MM.1S (cell line): ENCODE data around the gene WDR43.
A peak's percentile ranks its signal among the peaks of the same experiment; 100 is the strongest.

Source experiments
- DNase-seq: peaks from one replicate; pipeline ENCODE4 v3.0.0-alpha.2; 2015
- H2AFZ ChIP-seq: fragments of 300-600 bp; sonication (generic); 2 replicates; pipeline ENCODE4 v1.6.0; 2016; ENCODE audit warnings: antibody characterized with exemption, low read length
- H3F3A ChIP-seq: fragments of 300-600 bp; sonication (generic); 2 replicates; pipeline ENCODE4 v1.6.1; 2016; ENCODE audit warnings: mild to moderate bottlenecking, antibody characterized with exemption, low read length, moderate library complexity, mixed read lengths; ENCODE audit not compliant: insufficient read depth
- H3K27ac ChIP-seq: fragments of 300-600 bp; sonication (generic); 2 replicates; pipeline ENCODE4 v1.5.1; 2016; ENCODE audit warnings: mild to moderate bottlenecking, low read length
- H3K27me3 ChIP-seq: fragments of 300-600 bp; sonication (generic); replicated peaks from 2 replicates; pipeline ENCODE4 v1.6.0; 2016; ENCODE audit warnings: low read length; ENCODE audit not compliant: insufficient read depth
- H3K36me3 ChIP-seq: fragments of 300-600 bp; sonication (generic); replicated peaks from 2 replicates; pipeline ENCODE4 v1.6.1; 2016; ENCODE audit warnings: mild to moderate bottlenecking, low read length, mixed read lengths; ENCODE audit not compliant: insufficient read depth
- H3K4me1 ChIP-seq: fragments of 300-600 bp; sonication (generic); 2 replicates; pipeline ENCODE4 v1.6.1; 2016; ENCODE audit warnings: low read length, mixed read lengths
- H3K4me2 ChIP-seq: fragments of 300-600 bp; sonication (generic); 2 replicates; pipeline ENCODE4 v1.6.0; 2016; ENCODE audit warnings: low read depth, low read length
- H3K4me3 ChIP-seq: fragments of 300-600 bp; sonication (generic); 2 replicates; pipeline ENCODE4 v1.5.1; 2016; ENCODE audit warnings: low read length, mixed read lengths
- H3K79me2 ChIP-seq: fragments of 300-600 bp; sonication (generic); 2 replicates; pipeline ENCODE4 v1.6.1; 2016; ENCODE audit warnings: mixed run types, low read length, mixed read lengths
- H3K9ac ChIP-seq: fragments of 300-600 bp; sonication (generic); 2 replicates; pipeline ENCODE4 v1.6.1; 2016; ENCODE audit warnings: low read length, mixed read lengths
- H3K9me2 ChIP-seq: fragments of 300-600 bp; sonication (generic); replicated peaks from 2 replicates; pipeline ENCODE4 v1.6.1; 2016; ENCODE audit warnings: mild to moderate bottlenecking, low read length, mixed read lengths; ENCODE audit not compliant: insufficient read depth
- H3K9me3 ChIP-seq: fragments of 300-600 bp; sonication (generic); replicated peaks from 2 replicates; pipeline ENCODE4 v1.6.1; 2016; ENCODE audit warnings: mild to moderate bottlenecking, low read length, mixed read lengths; ENCODE audit not compliant: insufficient read depth
- H4K20me1 ChIP-seq: fragments of 300-600 bp; sonication (generic); 2 replicates; pipeline ENCODE4 v1.6.1; 2016; ENCODE audit warnings: mild to moderate bottlenecking, low read length, moderate library complexity, mixed read lengths; ENCODE audit not compliant: insufficient read depth
- EZH2 ChIP-seq: fragments of 300-600 bp; sonication (generic); optimal IDR thresholded peaks from 2 replicates; pipeline ENCODE3; 2017; ENCODE audit warnings: low read depth, mild to moderate bottlenecking, antibody characterized with exemption, low read length, mixed read lengths
- EZH2phosphoT487 ChIP-seq: fragments of 300-600 bp; sonication (generic); IDR thresholded peaks from 2 replicates; pipeline ENCODE4 v1.6.1; 2018; ENCODE audit warnings: antibody characterized with exemption, low read length
- TF ChIP-seq, protein P1 (sequence below): fragments of 300-600 bp; sonication (generic); IDR thresholded peaks from 2 replicates; pipeline ENCODE4 v1.5.1; 2016; ENCODE audit warnings: antibody characterized with exemption, low read length, mixed read lengths

Gene WDR43, protein sequence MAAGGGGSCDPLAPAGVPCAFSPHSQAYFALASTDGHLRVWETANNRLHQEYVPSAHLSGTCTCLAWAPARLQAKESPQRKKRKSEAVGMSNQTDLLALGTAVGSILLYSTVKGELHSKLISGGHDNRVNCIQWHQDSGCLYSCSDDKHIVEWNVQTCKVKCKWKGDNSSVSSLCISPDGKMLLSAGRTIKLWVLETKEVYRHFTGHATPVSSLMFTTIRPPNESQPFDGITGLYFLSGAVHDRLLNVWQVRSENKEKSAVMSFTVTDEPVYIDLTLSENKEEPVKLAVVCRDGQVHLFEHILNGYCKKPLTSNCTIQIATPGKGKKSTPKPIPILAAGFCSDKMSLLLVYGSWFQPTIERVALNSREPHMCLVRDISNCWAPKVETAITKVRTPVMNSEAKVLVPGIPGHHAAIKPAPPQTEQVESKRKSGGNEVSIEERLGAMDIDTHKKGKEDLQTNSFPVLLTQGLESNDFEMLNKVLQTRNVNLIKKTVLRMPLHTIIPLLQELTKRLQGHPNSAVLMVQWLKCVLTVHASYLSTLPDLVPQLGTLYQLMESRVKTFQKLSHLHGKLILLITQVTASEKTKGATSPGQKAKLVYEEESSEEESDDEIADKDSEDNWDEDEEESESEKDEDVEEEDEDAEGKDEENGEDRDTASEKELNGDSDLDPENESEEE

DNA sequence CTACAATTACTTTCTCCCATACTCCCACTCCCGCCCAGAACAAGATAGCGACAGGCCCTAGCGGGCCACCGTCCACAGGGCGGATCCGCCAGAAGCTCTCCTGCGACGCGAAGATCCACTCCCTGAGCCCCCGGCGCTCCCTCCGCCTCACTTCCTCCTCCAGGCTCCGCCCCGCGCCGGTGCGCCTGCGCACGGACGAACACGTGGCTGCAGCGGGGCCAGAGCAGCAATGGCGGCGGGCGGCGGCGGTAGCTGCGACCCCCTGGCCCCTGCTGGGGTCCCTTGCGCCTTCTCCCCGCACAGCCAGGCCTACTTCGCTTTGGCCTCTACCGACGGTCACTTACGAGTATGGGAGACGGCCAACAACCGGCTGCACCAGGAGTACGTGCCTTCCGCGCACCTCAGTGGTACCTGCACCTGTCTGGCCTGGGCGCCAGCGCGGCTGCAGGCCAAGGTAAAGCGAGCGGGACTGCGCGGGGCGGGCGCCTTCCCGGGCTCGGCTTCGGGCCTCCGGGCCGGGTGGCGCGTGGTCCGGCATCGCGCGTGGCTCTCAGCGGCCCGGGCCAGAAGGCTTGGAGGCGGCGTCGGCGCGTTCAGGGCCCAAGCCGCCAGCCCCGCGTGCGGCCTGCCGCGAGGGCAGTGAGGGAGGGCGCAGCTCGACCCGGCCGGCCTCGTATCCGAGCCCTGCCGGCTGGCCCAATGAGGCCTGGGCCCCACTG, at the start of gene WDR43:
Gene WDR43, plus strand, starts transcription at position 198 of the 719 bp plus-strand sequence. Its CDS starts 32 bp downstream, at position 230.
- H2AFZ ChIP-seq: peak within 1 kb of the TSS; percentile 63
- peak within 1 kb of the TSS; percentile 97 for H3K9ac ChIP-seq
- no peak for TF ChIP-seq EZH2
- TF ChIP-seq, protein P1, sequence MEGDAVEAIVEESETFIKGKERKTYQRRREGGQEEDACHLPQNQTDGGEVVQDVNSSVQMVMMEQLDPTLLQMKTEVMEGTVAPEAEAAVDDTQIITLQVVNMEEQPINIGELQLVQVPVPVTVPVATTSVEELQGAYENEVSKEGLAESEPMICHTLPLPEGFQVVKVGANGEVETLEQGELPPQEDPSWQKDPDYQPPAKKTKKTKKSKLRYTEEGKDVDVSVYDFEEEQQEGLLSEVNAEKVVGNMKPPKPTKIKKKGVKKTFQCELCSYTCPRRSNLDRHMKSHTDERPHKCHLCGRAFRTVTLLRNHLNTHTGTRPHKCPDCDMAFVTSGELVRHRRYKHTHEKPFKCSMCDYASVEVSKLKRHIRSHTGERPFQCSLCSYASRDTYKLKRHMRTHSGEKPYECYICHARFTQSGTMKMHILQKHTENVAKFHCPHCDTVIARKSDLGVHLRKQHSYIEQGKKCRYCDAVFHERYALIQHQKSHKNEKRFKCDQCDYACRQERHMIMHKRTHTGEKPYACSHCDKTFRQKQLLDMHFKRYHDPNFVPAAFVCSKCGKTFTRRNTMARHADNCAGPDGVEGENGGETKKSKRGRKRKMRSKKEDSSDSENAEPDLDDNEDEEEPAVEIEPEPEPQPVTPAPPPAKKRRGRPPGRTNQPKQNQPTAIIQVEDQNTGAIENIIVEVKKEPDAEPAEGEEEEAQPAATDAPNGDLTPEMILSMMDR: no peak
- TF ChIP-seq EZH2phosphoT487: no peak
- no peaks in the 10 kb centered on the region for H3K36me3 ChIP-seq
- no peaks in the 10 kb centered on the region for H3K9me2 ChIP-seq
- peaks cover 40% of the 10 kb centered on the region for H4K20me1 ChIP-seq
- H3K27ac ChIP-seq: peak within 1 kb of the TSS; percentile 60
- no peaks in the 10 kb centered on the region for H3K27me3 ChIP-seq
- peaks cover 5% of the 10 kb centered on the region; the same call in 1 of the 2 replicates for H3F3A ChIP-seq
- H3K4me3 ChIP-seq: peak within 1 kb of the TSS; percentile 92
- peak; percentile 99 for DNase-seq
- H3K4me2 ChIP-seq: peak within 1 kb of the TSS; percentile 75
- H3K9me3 ChIP-seq: no peaks in the 10 kb centered on the region
- H3K79me2 ChIP-seq: peaks cover 52% of the 10 kb centered on the region
- peaks cover 18% of the 10 kb centered on the region for H3K4me1 ChIP-seq

DNA sequence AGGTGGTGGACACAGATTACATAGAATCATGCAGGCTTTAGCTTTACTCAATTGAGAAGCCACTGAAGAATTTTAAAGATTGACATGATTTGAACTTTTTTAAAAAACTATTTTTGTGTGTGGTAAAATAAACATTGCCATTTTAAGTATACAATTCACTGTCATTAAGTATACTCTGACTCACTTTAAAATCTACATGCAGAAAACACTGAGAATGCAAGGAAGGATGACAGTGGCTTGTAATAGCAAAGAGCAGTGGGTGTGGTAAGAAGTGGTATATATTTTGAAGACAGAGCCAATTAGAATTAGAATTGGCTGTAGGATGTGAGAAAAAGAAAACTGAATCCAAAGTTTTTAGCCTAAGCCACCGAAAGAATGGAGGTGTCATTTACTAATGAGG, 39.3 kb upstream of the WDR43 start:
- Histone ChIP-seq H3K4me2 (no peak overlapping the region), H3K9ac (no peak overlapping the region), H4K20me1 (no peaks in the 10 kb centered on the region), H3K9me3 (no peaks in the 10 kb centered on the region), H3F3A (no peaks in the 10 kb centered on the region), H3K9me2 (no peaks in the 10 kb centered on the region), H3K27me3 (no peaks in the 10 kb centered on the region), H3K27ac (no peak overlapping the region), H3K79me2 (no peaks in the 10 kb centered on the region), H3K4me3 (no peak overlapping the region), H3K4me1 (no peaks in the 10 kb centered on the region), H2AFZ (no peak overlapping the region), H3K36me3 (no peaks in the 10 kb centered on the region)
- DNase-seq: no peak
- TF ChIP-seq, protein P1: no peak
- TF ChIP-seq EZH2phosphoT487 (no peak), EZH2 (no peak)

DNA sequence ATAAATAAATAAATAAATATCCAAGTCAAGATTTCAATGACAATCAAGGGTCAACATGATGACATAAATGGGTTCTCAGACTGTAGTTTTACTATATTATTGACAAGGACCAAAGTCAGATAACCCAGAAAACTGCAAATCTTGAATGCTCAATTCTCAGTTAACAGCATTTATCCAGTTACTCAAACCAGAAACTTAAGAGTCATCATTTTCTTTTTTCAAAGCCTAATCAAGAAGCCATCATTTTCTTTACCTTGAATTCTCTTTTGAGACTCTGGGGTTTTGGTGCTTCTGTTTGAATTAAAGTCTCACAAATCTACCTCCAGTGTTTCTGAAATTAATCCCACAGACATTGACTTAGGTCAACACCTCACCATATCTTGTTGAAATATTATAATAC, 38.5 kb upstream of the WDR43 start:
- DNase-seq: no peak
- H3K79me2 ChIP-seq: no peaks in the 10 kb centered on the region

More for the DNA sequence above, 38.5 kb upstream of the WDR43 start:
- Histone ChIP-seq H3K4me2 (no peak overlapping the region), H3F3A (no peaks in the 10 kb centered on the region), H3K27ac (no peak overlapping the region), H3K9ac (no peak overlapping the region), H3K36me3 (no peaks in the 10 kb centered on the region; the same call in 1 of the 2 replicates), H3K9me2 (no peaks in the 10 kb centered on the region), H3K9me3 (no peaks in the 10 kb centered on the region), H4K20me1 (no peaks in the 10 kb centered on the region), H3K27me3 (no peaks in the 10 kb centered on the region), H3K4me3 (no peak overlapping the region), H3K4me1 (no peaks in the 10 kb centered on the region), H2AFZ (no peak overlapping the region)
- TF ChIP-seq EZH2 (no peak), EZH2phosphoT487 (no peak)
- TF ChIP-seq, protein P1: no peak
